Immature natural killer cell (primary cell): ENCODE measurements around the gene IGSF5. TPM values are rescaled to one million over a fixed set of nuclear protein-coding genes. Genes with fewer than 3 reads are reported as not detected.

Experiments
- DNase-seq, 3 donors: peaks; one replicate each; pipeline ENCODE4 v3.0.0; 2022; ENCODE audit warnings: mixed read lengths in 1 of 3
- H3K27ac Mint-ChIP-seq, 6 donors: one replicate each; pipeline ENCODE4 v1.8.0; 2020; ENCODE audit warnings: mixed read lengths in 6 of 6, mild to moderate bottlenecking in 5 of 6, inconsistent platforms in 4 of 6, moderate library complexity in 3 of 6
- H3K27me3 Mint-ChIP-seq, 3 donors: one replicate each; pipeline ENCODE4 v1.8.0; 2020 to 2021; ENCODE audit warnings: low read depth in 3 of 3, mild to moderate bottlenecking in 3 of 3, mixed read lengths in 3 of 3, moderate library complexity in 3 of 3, inconsistent platforms in 1 of 3
- H3K36me3 Mint-ChIP-seq, 3 donors: one replicate each; pipeline ENCODE4 v1.8.0; 2020; ENCODE audit warnings: mixed read lengths in 3 of 3, inconsistent platforms in 2 of 3, mild to moderate bottlenecking in 2 of 3
- H3K4me1 Mint-ChIP-seq, 2 donors: one replicate each; pipeline ENCODE4 v1.8.0; 2020; ENCODE audit warnings: inconsistent platforms in 2 of 2, mild to moderate bottlenecking in 2 of 2, mixed read lengths in 2 of 2, moderate library complexity in 1 of 2
- H3K4me3 Mint-ChIP-seq, 5 donors: one replicate each; pipeline ENCODE4 v1.8.0; 2020; ENCODE audit warnings: mild to moderate bottlenecking in 5 of 5, mixed read lengths in 5 of 5, inconsistent platforms in 3 of 5, moderate library complexity in 3 of 5
- H3K9me3 Mint-ChIP-seq, 6 donors: one replicate each; pipeline ENCODE4 v1.8.0; 2020; ENCODE audit warnings: mild to moderate bottlenecking in 6 of 6, mixed read lengths in 6 of 6, inconsistent platforms in 4 of 6, moderate library complexity in 3 of 6
- polyA plus RNA-seq, 3 donors: library from polyadenylated mRNA; unstranded; fragments of 300-500 nt; fragmentation: Illumina TruSeq; gene quantifications; one replicate each; pipeline ENCODE4 v1.2.3, GENCODE V29; 2021

IGSF5 gene
- polyA plus RNA-seq, 3 donors from 2014 or later, result not detected

DNA sequence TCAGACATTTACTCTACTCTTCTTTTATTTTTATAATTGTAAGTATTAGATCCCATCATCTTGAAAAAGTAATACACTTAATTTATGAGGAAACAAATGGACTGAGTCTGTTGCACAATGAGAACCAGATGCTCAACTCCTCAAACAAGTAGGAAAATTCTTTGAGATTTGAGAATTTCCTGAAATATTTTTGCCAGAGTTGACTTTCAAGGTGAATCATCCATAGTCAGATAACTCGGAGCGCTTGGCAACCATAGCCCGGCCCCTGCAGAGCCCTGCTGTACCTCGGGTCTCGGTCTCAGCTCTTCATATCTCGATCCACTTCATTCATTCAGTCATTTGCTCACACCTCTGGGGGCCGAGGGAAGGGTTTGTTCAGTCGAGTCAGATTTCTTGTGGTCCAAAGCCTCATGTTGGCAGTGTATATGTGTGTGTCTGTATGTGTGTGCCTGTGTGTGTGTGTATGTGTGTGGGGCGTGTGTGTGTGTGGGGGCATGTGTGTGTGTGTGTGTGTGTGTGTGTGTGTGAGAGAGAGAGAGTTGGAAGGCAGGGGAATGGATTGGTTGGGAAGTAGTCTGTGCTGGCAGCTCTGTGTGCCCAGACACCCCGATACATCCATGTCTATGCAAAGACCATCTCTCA is 104.2 kb downstream of the IGSF5 start:
- DNase-seq, result no peak
- Mint-ChIP-seq H3K36me3 (no peaks in the 10 kb centered on the region), H3K4me3 (no peak overlapping the region), H3K27me3 (peaks cover 0 to 7% (median 4%) of the 10 kb centered on the region in 3 donors), H3K4me1 (no peaks in the 10 kb centered on the region), H3K9me3 (peaks cover 0 to 3% (median under 1%) of the 10 kb centered on the region in 6 donors), H3K27ac (no peak overlapping the region)

DNA sequence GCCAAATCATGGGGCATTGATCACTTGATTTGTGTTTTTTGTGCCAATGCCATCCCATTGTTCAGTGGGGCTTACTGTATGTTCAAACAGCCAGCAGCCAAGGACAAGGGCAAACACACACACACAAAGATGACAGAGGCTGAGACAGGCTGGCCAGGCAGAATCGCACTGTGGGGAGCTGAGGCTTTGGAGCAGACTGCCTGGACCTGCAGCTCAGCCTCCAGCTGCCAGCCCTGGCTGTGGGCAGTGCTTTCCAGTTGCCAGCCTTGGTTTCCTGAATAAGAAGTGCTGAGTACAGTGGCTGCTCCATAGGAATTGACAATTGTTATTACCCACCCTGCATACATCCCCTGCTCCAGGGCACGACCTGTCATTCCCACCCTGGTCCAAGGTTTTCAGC is 105.3 kb downstream of the IGSF5 start:
- Mint-ChIP-seq H3K36me3 (no peaks in the 10 kb centered on the region), H3K4me3 (no peak overlapping the region), H3K4me1 (no peaks in the 10 kb centered on the region), H3K9me3 (peaks cover 0 to 3% (median 0%) of the 10 kb centered on the region in 6 donors), H3K27ac (no peak overlapping the region), H3K27me3 (peaks cover 0 to 7% (median 2%) of the 10 kb centered on the region in 3 donors)
- no peak for DNase-seq

DNA sequence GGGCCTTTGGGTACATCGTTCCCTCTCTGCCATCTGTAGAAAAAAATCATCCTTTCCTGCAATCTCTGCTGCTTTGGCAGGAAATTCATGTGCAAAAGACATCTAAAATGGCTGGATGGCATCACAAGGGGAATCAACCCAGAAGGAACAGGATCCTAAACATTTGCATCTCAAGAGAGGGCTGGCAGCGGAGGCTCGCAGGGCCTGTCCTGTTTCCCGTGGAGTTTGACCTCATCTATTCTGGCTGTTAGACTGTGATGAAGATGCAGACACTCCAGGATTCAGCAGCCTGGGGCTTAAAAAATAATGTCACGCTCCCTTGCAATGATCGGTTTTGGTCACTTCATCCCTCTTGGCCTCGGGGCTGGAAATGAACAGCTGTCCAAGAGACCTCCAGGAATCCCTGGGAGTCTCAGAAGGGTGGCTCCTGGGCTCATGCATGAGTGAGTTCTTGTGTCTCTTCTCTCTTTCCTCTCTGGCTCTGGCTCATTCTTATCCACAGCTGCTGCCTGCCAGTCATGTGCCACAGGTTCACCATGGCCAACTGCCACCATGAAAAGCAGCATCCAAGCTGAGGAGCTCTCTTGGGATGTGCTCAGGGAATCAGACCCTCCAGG is 106.1 kb downstream of the IGSF5 start:
- Mint-ChIP-seq H3K27ac (no peak overlapping the region), H3K9me3 (peaks cover 0 to 3% (median 0%) of the 10 kb centered on the region in 6 donors)

More for the DNA sequence above, 106.1 kb downstream of the IGSF5 start:
- Mint-ChIP-seq H3K36me3 (no peaks in the 10 kb centered on the region), H3K4me1 (no peaks in the 10 kb centered on the region), H3K27me3 (peaks cover 0 to 7% (median 2%) of the 10 kb centered on the region in 3 donors), H3K4me3 (no peak overlapping the region)
- DNase-seq, result no peak

Other genes with a start within 250 kb of the IGSF5 start
- not detected for gene B3GALT5, start 132.2 kb upstream of the IGSF5 start, polyA plus RNA-seq
- gene PCP4, start 122.3 kb downstream of the IGSF5 start, polyA plus RNA-seq, result not detected